Neural crest cell (in vitro differentiated cells): Measurements from ENCODE around the gene CDYL. TPM values are rescaled to one million over a fixed set of nuclear protein-coding genes. Genes with fewer than 3 reads are reported as not detected.
"Not testable (repeated sequence)": the region's sequence is repeated elsewhere in the genome, so short reads cannot be mapped to it uniquely, and the experiment has no call there.

Experiments used
- DNase-seq: peaks from one replicate; pipeline ENCODE4 v3.0.0; 2021; ENCODE audit warnings: low read depth, mixed read lengths, low spot score
- H3K27ac Mint-ChIP-seq: one replicate; pipeline ENCODE4 v1.8.0; 2021; ENCODE audit warnings: mild to moderate bottlenecking, mixed read lengths; ENCODE audit not compliant: unreplicated experiment
- H3K27me3 Mint-ChIP-seq: 2 replicates; pipeline ENCODE4 v1.8.0; 2021; ENCODE audit warnings: low read depth, mild to moderate bottlenecking, mixed read lengths
- H3K36me3 Mint-ChIP-seq: 2 replicates; pipeline ENCODE4 v1.8.0; 2021; ENCODE audit warnings: low read depth, mild to moderate bottlenecking, mixed read lengths
- H3K4me1 Mint-ChIP-seq: 2 replicates; pipeline ENCODE4 v1.8.0; 2021; ENCODE audit warnings: mixed read lengths
- H3K4me3 Mint-ChIP-seq: one replicate; pipeline ENCODE4 v1.8.0; 2021; ENCODE audit warnings: mild to moderate bottlenecking, mixed read lengths
- H3K9me3 Mint-ChIP-seq: 2 replicates; pipeline ENCODE4 v1.8.0; 2021; ENCODE audit warnings: mixed read lengths
- total RNA-seq: library from RNA; stranded (reverse); gene quantifications from 2 replicates; pipeline ENCODE4 v1.2.1, GENCODE V29; 2021
- TF ChIP-seq, protein P1 (sequence below): fragments of 200-600 bp; sonication (generic); conservative IDR thresholded peaks from 2 replicates; pipeline ENCODE4 v1.5.0; 2021; ENCODE audit warnings: antibody characterized with exemption, mild to moderate bottlenecking

The CDYL gene
- total RNA-seq, 1 donor from 2014 or later: 54.2 TPM

DNA sequence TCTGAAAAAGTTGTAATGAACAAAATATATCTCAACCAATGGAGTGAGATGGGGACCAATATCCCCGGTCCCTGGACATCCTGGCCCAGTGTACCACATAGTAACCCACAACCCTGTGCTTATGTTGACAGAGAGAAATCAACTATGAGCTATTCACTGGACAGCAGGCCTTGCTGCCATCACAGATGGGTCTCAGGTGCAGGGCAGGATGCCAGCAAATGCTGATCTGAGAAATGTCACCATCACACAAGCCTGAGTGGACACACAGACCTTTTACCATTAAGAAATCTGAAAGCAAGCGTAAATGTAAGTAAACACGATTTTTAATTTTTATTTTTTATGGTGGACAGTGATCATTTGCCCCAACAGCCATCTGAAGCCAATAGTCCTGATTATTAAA, 218.5 kb downstream of the CDYL start:
- Mint-ChIP-seq H3K27ac (no peak overlapping the region), H3K9me3 (peaks cover 2% of the 10 kb centered on the region), H3K36me3 (peaks cover 13% of the 10 kb centered on the region), H3K4me1 (no peaks in the 10 kb centered on the region), H3K27me3 (no peaks in the 10 kb centered on the region), H3K4me3 (no peak overlapping the region)
- TF ChIP-seq, protein P1, sequence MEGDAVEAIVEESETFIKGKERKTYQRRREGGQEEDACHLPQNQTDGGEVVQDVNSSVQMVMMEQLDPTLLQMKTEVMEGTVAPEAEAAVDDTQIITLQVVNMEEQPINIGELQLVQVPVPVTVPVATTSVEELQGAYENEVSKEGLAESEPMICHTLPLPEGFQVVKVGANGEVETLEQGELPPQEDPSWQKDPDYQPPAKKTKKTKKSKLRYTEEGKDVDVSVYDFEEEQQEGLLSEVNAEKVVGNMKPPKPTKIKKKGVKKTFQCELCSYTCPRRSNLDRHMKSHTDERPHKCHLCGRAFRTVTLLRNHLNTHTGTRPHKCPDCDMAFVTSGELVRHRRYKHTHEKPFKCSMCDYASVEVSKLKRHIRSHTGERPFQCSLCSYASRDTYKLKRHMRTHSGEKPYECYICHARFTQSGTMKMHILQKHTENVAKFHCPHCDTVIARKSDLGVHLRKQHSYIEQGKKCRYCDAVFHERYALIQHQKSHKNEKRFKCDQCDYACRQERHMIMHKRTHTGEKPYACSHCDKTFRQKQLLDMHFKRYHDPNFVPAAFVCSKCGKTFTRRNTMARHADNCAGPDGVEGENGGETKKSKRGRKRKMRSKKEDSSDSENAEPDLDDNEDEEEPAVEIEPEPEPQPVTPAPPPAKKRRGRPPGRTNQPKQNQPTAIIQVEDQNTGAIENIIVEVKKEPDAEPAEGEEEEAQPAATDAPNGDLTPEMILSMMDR: no peak
- no peak for DNase-seq

DNA sequence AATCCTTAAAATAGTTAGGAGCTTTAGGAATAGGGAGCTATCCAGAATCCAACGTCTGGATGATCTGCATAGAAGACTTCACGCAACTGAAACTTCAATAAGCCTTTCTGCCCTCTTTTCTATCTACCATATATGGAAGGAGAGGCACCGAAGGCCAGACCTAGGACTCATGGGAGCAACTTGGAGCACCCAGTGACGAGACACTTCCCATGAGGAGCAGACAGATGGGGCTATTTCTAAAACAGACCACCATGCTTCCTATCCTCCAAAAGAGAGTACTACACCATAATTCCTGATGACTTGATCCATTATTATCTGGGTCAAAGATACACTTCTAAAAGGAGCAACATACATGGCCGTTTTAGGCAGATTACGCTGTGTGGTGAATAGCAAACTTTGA, 221.7 kb downstream of the CDYL start:
- H3K36me3 Mint-ChIP-seq: peaks cover 5% of the 10 kb centered on the region
- no peak for DNase-seq
- no peaks in the 10 kb centered on the region for H3K9me3 Mint-ChIP-seq
- peak overlapping the region; percentile 28 for H3K4me3 Mint-ChIP-seq
- H3K27me3 Mint-ChIP-seq: no peaks in the 10 kb centered on the region
- TF ChIP-seq, protein P1: no peak
- no peaks in the 10 kb centered on the region for H3K4me1 Mint-ChIP-seq
- H3K27ac Mint-ChIP-seq: no peak overlapping the region

- H3K4me1 Mint-ChIP-seq: peaks cover 9% of the 10 kb centered on the region
- H3K27ac Mint-ChIP-seq: no peak overlapping the region
- DNase-seq: no peak
- TF ChIP-seq, protein P1: no peak
- H3K36me3 Mint-ChIP-seq: peaks cover 5% of the 10 kb centered on the region
- no peak overlapping the region for H3K4me3 Mint-ChIP-seq
- no peaks in the 10 kb centered on the region for H3K9me3 Mint-ChIP-seq
- H3K27me3 Mint-ChIP-seq: no peaks in the 10 kb centered on the region
Measured at GRCh38 chr6:4999586-4999985, 223.4 kb downstream of the CDYL start.

DNA sequence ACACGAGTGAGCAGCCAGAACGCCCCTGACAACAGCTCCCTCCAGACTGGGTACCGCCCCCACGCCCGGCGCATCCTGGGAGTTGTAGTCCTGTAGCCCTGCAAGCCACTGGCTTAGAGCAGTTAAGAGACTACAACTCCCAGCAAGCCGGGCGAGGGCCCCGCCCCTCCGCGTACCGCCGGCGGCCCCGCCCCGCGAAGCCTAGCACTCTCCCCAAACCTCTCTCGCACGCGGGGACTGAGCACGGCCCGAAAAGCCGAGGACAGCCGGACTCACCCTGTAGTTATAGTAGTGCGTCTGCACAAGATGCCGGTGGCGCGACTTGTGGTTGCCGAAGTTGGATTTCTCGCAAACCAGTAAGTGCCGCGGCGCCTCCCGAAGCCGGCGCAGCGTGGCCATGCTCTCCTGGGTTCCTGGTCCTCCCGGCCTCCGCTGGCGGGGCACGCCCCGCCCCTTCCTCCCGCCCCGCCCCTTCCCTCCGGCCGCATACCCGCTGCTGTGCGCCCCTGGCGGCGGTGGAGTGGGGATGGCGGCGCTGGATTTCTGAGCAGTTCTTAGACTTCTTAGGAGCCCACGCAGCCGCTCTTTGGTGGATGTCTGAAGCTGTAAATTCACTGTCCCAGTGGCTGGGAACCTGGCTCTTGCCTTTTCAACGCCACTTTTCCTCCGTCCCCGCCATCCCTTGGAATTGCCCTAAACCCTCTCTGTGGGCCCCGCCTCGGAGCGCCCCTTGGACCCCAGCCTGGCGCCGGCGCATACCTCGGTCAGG, 227.6 kb downstream of the CDYL start, which contains the start of gene RPP40:
TSS of gene RPP40 (minus strand) at position 434 of the 769 bp plus-strand sequence. CDS start at position 399, 35 bp downstream.
- peaks cover 3% of the 10 kb centered on the region for H3K36me3 Mint-ChIP-seq
- no peaks in the 10 kb centered on the region for H3K9me3 Mint-ChIP-seq
- H3K4me3 Mint-ChIP-seq: peak within 1 kb of the TSS; percentile 97
- TF ChIP-seq, protein P1: peak; percentile 92
- DNase-seq: peak; percentile 96
- H3K27ac Mint-ChIP-seq: peak within 1 kb of the TSS; percentile 98
- H3K4me1 Mint-ChIP-seq: peaks cover 15% of the 10 kb centered on the region
- H3K27me3 Mint-ChIP-seq: no peaks in the 10 kb centered on the region

DNA sequence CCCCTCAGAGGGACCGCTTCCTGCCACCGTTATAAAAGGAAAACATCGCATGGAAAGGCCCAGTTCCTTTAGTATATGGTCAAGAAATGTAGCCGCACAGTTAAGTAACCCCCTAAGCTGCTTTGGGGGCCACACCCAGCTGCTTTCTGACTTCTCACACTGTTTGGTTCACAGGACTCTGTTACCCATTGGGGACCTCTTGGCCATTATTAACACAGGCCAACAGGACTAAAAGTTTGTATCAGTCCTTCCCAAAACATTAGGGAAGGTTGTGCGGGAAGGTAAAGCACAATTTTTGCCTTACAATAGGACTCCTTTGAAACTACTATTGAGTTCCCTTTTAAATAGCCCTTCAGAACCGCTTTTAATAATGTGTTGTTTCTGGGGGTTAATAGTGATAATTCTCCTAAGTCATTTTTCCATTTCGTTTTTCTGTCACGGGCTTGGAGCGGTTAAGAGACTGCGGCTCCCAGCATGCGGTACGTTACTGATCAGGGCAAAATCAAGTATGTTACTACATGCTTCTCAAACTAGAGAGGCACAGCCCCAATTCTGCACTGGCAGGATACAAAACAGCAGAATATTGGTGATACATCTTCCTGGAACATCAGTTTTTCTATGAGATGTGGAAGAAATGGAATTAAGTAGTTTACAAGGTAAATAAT, 228.3 kb downstream of the CDYL start:
- H3K4me1 Mint-ChIP-seq: peaks cover 15% of the 10 kb centered on the region
- H3K36me3 Mint-ChIP-seq: peaks cover 3% of the 10 kb centered on the region
- H3K4me3 Mint-ChIP-seq: peak overlapping the region; percentile 97
- no peaks in the 10 kb centered on the region for H3K9me3 Mint-ChIP-seq
- TF ChIP-seq, protein P1: no peak
- DNase-seq: no peak
- no peaks in the 10 kb centered on the region for H3K27me3 Mint-ChIP-seq
- peak overlapping the region; percentile 93 for H3K27ac Mint-ChIP-seq

DNA sequence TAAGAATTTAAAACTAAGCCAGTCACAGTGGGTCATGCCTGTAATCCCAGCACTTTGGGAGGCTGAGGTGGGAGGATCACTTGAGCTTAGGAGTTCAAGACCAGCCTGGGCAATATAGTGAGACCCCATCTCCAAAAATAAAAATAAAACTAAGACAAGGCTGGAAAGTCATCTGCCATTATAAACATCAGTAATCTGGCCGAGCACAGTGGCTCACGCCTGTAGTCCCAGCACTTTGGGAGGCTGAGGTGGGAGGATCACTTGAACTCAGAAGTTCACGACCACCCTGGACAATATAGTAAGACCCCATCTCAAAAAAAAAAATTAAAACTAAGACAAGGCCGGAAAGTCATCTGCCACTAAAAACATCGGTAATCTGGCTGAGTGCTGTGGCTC, 228.8 kb downstream of the CDYL start:
- DNase-seq, H3K27me3 Mint-ChIP-seq, H3K27ac Mint-ChIP-seq, H3K9me3 Mint-ChIP-seq, H3K36me3 Mint-ChIP-seq: not testable (repeated sequence)
- Mint-ChIP-seq H3K4me3 (peak overlapping the region; percentile 97), H3K4me1 (peaks cover 15% of the 10 kb centered on the region)
